Caco-2 (cell line): ENCODE results near the gene PSG6. TPM values are rescaled to one million over a fixed set of nuclear protein-coding genes. Genes with fewer than 3 reads are reported as not detected.
"Not testable (repeated sequence)": the region's sequence is repeated elsewhere in the genome, so short reads cannot be mapped to it uniquely, and the experiment has no call there.

Source experiments
- BruUV-seq: library from RNA; stranded (reverse); fragments of 400-500 nt; replicated peaks from 2 replicates; lab custom pipeline; 2021; lab: Mats Ljungman, UMichigan
- CTCF ChIA-PET: fragments of 300-600 bp; sonication (Branson Sonifier 250); formaldehyde crosslinking; loops from one replicate; lab custom pipeline; 2022; ENCODE audit warnings: antibody characterized with exemption; lab: Charles Lee
- POLR2A ChIA-PET: fragments of 300-600 bp; sonication (Branson Sonifier 250); formaldehyde crosslinking; loops from one replicate; lab custom pipeline; 2022; ENCODE audit warnings: antibody characterized with exemption; lab: Charles Lee
- DNase-seq, 2 experiments: peaks; one replicate each; pipeline versions ENCODE4 v3.0.0 to v3.0.0-alpha.2; 2020 to 2022
- H3K27me3 ChIP-seq: replicated peaks from 2 replicates; pipeline ENCODE4 v1.6.0; 2011; ENCODE audit warnings: low read length; ENCODE audit not compliant: control insufficient read depth, insufficient read depth
- H3K36me3 ChIP-seq: 2 replicates; pipeline ENCODE4 v1.5.1; 2011; ENCODE audit warnings: low read length; ENCODE audit not compliant: control insufficient read depth, insufficient read depth
- H3K4me1 ChIP-seq: fragments of 250-450 bp; sonication (Bioruptor Pico); 2 replicates; pipeline ENCODE4 v1.5.1; 2020; ENCODE audit warnings: mild to moderate bottlenecking
- H3K4me3 ChIP-seq: 2 replicates; pipeline ENCODE4 v1.5.1; 2011; ENCODE audit warnings: low read depth, mild to moderate bottlenecking, control low read depth, low read length
- H3K9me3 ChIP-seq: fragments of 250-450 bp; sonication (Bioruptor Pico); 2 replicates; pipeline ENCODE4 v1.5.1; 2020; ENCODE audit warnings: mild to moderate bottlenecking, moderate library complexity
- H3K27ac Mint-ChIP-seq: one replicate; pipeline ENCODE4 v1.8.0; 2022; ENCODE audit warnings: mixed read lengths; ENCODE audit not compliant: unreplicated experiment
- H3K27me3 Mint-ChIP-seq: one replicate; pipeline ENCODE4 v1.8.0; 2022; ENCODE audit warnings: mixed read lengths; ENCODE audit not compliant: insufficient read depth, unreplicated experiment
- H3K36me3 Mint-ChIP-seq: one replicate; pipeline ENCODE4 v1.8.0; 2022; ENCODE audit warnings: mild to moderate bottlenecking, mixed read lengths; ENCODE audit not compliant: insufficient read depth, unreplicated experiment
- H3K4me1 Mint-ChIP-seq: one replicate; pipeline ENCODE4 v1.8.0; 2022; ENCODE audit warnings: low read depth, mixed read lengths; ENCODE audit not compliant: unreplicated experiment
- H3K4me3 Mint-ChIP-seq: one replicate; pipeline ENCODE4 v1.8.0; 2022; ENCODE audit warnings: mild to moderate bottlenecking, moderate library complexity, mixed read lengths; ENCODE audit not compliant: unreplicated experiment
- H3K9me3 Mint-ChIP-seq: one replicate; pipeline ENCODE4 v1.8.0; 2022; ENCODE audit warnings: mixed read lengths; ENCODE audit not compliant: unreplicated experiment
- CTCF ChIP-seq, 2 experiments: fragments of 200-600 bp in 1 of 2; IDR thresholded peaks; 1 replicate in 1 of 2; 2 replicates in 1 of 2; pipeline versions ENCODE4 v1.5.1 to v1.8.0; 2011 to 2022; ENCODE audit warnings: antibody characterized with exemption in 1 of 2, control low read depth in 1 of 2, inconsistent platforms in 1 of 2, low read depth in 1 of 2, low read length in 1 of 2, mild to moderate bottlenecking in 1 of 2, moderate library complexity in 1 of 2; ENCODE audit not compliant: insufficient read depth in 1 of 2, severe bottlenecking in 1 of 2, unreplicated experiment in 1 of 2
- intact Hi-C: fragments of 100-400 bp; cut with micrococcal nuclease; formaldehyde crosslinking; loops from one replicate; pipeline ENCODE4 v1.10.0; 2022; ENCODE audit not compliant: unreplicated experiment
- total RNA-seq: library from RNA; stranded (reverse); gene quantifications from 2 replicates; pipeline ENCODE4 v1.2.3, GENCODE V29; 2022

The PSG6 gene
- total RNA-seq, 1 experiment from 2014 or later: 0.18 TPM

GRCh38 chr19:42879613-42880012, 38.1 kb downstream of the PSG6 start, which contains the start of gene PSG1:
Gene PSG1 (minus strand): TSS chr19:42879713. CDS start chr19:42879581, 132 bp downstream.
- H3K4me1 ChIP-seq: peaks cover 22% of the 10 kb centered on the region
- H3K9me3 Mint-ChIP-seq: peaks cover 13% of the 10 kb centered on the region

DNA sequence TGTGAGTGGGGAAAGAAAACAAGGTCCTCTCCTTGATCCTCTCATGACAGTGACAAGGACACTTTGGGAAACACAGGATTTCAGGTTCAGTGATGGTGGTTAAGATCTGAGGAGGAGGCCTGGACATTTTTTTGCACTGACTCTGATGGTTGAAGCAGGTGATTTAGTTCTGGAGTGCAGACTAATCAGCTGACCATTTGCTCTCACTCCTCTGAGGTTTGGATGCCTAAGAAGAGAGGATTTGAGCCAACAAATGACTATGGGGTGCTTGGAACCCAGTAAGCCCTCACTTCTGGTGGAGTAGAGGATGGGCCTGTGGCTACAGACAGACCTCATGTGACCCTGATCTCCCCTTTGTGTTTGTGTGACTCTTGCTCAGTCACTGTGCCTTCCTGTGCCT, 41.1 kb downstream of the PSG6 start:
- intact Hi-C loops, H3K36me3 Mint-ChIP-seq, H3K27me3 Mint-ChIP-seq, POLR2A ChIA-PET, H3K4me3 Mint-ChIP-seq, H3K27ac Mint-ChIP-seq, H3K4me1 Mint-ChIP-seq, H3K36me3 ChIP-seq, H3K27me3 ChIP-seq, CTCF ChIA-PET, H3K4me3 ChIP-seq, DNase-seq, BruUV-seq, H3K9me3 ChIP-seq: not testable (repeated sequence)
- peaks cover 13% of the 10 kb centered on the region for H3K9me3 Mint-ChIP-seq
- peaks cover 16% of the 10 kb centered on the region for H3K4me1 ChIP-seq

More at GRCh38 chr19:42879613-42880012, 38.1 kb downstream of the PSG6 start, which contains the start of gene PSG1:
- no peak within 1 kb of the TSS for H3K27ac Mint-ChIP-seq
- BruUV-seq: no TSS peak
- peaks cover 8% of the 10 kb centered on the region for H3K36me3 Mint-ChIP-seq
- ChIA-PET POLR2A (no interaction called here), CTCF (no interaction called here)
- peaks cover 19% of the 10 kb centered on the region for H3K4me1 Mint-ChIP-seq
- Histone ChIP-seq H3K9me3 (no peaks in the 10 kb centered on the region), H3K4me3 (no peak within 1 kb of the TSS), H3K27me3 (no peaks in the 10 kb centered on the region), H3K36me3 (no peaks in the 10 kb centered on the region)
- no peaks in the 10 kb centered on the region for H3K27me3 Mint-ChIP-seq
- TF ChIP-seq CTCF (IDR thresholded peaks at IDR 0.05; ENCODE audit: insufficient read depth in 1 of 2, low read depth in 1 of 2, low read length in 1 of 2, severe bottlenecking in 1 of 2, unreplicated experiment in 1 of 2): no peak
- intact Hi-C loops: no loop called here
- H3K4me3 Mint-ChIP-seq: no peak within 1 kb of the TSS
- no peak for DNase-seq

DNA sequence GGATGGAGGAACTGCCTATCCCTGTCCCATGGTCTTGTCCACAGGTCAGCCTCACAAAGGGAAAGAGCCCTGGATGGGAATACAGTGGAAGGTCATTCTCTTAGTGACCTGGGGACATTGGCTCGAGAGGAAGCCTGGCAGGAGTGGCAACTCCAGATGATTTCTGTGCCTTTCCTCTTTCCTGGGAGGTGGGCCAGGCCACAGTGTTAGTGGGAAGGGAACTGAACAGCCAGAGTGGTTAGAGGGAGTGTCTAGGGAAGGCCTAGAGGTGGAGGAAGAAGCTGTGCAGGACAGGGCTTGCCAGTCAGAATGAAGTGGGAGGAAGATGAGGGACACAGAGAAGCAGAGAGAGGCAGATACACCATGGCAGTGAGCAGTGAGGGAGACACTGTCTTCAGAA, 41.8 kb downstream of the PSG6 start:
- Mint-ChIP-seq H3K27ac (peak overlapping the region; percentile 82), H3K9me3 (peaks cover 13% of the 10 kb centered on the region)
- H3K36me3 ChIP-seq, DNase-seq, H3K4me1 Mint-ChIP-seq, H3K9me3 ChIP-seq, H3K27me3 ChIP-seq, CTCF ChIA-PET, H3K36me3 Mint-ChIP-seq, H3K27me3 Mint-ChIP-seq, intact Hi-C loops, BruUV-seq, H3K4me3 Mint-ChIP-seq, POLR2A ChIA-PET, H3K4me3 ChIP-seq: not testable (repeated sequence)
- peaks cover 16% of the 10 kb centered on the region for H3K4me1 ChIP-seq

DNA sequence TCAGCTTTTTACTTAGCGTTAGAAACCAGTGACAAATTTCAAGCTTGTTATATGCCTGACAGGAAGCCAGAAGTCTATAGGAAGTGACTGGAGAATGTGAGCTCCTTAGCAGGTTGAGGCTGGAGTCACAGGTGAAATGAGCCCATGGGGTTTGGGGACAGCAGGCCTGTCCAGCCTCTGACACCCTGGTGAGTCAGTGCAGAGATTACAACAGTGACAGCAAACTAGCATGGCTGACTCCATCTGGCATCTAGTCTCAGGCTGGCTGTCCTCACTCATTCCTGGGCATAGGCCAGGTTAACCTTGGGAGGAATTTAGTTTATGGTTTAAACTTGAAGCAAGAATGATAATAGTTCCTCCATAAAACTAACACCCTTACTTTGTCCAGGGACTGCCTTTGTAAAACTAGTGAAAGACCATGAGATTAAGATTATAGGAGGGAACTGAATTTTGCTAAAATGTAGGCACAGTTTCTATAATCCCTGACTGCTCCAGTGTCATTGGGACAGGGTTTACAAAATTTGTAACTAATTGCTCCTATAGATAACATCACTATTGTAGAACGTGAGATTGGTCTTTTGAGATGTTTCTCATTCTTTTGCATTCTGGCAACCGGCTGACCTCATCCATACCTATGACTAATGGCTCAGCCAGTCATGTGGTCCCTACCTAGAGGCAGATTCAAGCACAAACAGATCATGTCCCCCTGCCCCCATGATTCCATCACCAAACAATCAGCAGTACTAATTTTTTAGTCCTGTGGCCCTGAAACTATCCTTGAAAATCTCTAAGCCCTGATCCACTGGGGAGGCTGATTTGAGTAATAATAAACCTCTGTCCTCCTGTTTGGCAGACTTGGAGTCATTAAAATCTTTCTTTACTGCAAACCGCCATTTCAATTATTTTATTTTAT, 42.5 kb downstream of the PSG6 start:
- peak in 1 of 2 experiments; percentile 58 for DNase-seq
- H3K27me3 Mint-ChIP-seq, H3K4me3 Mint-ChIP-seq, H3K27me3 ChIP-seq, H3K4me3 ChIP-seq, intact Hi-C loops, H3K4me1 Mint-ChIP-seq, H3K36me3 ChIP-seq, CTCF ChIA-PET, POLR2A ChIA-PET, H3K36me3 Mint-ChIP-seq, BruUV-seq, H3K9me3 ChIP-seq: not testable (repeated sequence)
- H3K9me3 Mint-ChIP-seq: peaks cover 13% of the 10 kb centered on the region
- peak overlapping the region; percentile 82 for H3K27ac Mint-ChIP-seq
- peaks cover 16% of the 10 kb centered on the region for H3K4me1 ChIP-seq

DNA sequence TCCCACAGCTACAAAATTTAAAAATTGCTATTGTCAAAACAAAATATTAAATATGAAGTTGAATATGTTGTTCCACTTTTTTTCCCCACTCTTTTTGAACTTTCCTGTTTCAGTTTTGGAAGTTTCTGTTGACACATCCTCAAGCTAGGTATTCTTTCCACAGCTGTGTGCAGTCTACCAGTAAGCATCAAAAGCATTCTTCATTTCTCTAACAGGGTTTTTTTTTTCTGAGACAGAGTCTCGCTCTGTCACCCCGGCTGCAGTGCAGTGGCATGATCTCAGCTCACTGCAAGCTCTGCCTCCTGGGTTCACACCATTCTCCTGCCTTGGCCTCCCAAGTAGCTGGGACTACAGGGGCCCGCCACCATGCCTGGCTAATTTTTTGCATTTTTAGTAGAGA, 43.6 kb downstream of the PSG6 start:
- H3K4me1 Mint-ChIP-seq: not testable (repeated sequence)

More for the DNA sequence above, 43.6 kb downstream of the PSG6 start:
- H3K27me3 ChIP-seq, H3K9me3 ChIP-seq, DNase-seq, H3K27me3 Mint-ChIP-seq, CTCF ChIA-PET, POLR2A ChIA-PET, BruUV-seq, H3K36me3 Mint-ChIP-seq, H3K36me3 ChIP-seq, intact Hi-C loops, H3K4me3 ChIP-seq, H3K4me3 Mint-ChIP-seq: not testable (repeated sequence)
- Mint-ChIP-seq H3K9me3 (peaks cover 11% of the 10 kb centered on the region), H3K27ac (peak overlapping the region; percentile 82)
- H3K4me1 ChIP-seq: peaks cover 16% of the 10 kb centered on the region
